ENCODE results near the gene RAB3C. TPM values are rescaled to one million over a fixed set of nuclear protein-coding genes. Genes with fewer than 3 reads are reported as not detected.
"Not testable (repeated sequence)": the region's sequence is repeated elsewhere in the genome, so short reads cannot be mapped to it uniquely, and the experiment has no call there.

Gene RAB3C
- total RNA-seq, 1 donor, result not detected

DNA sequence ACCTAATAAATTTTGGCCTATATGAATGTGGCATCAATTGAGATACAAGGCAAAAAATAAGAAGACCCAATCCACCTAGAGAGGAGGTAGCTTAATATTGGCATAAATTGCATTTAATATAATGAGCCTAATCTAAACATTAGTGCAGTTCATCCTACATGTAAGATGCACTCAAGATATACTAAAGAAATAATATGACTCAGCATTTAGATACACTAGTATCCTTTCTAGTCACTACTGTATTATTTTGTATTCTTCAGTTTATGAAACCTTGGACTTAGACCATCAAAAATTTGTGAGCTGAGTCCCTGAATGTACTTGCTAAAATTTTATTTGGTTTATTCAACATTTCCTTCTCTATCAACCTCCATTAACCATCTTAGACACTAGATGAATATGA, 104.7 kb downstream of the RAB3C start:
- no peak overlapping the region for H3K4me3 ChIP-seq (ENCODE audit: low read depth, low read length)
- DNase-seq (ENCODE audit: low read depth), result no peak
- TF ChIP-seq, protein P1, sequence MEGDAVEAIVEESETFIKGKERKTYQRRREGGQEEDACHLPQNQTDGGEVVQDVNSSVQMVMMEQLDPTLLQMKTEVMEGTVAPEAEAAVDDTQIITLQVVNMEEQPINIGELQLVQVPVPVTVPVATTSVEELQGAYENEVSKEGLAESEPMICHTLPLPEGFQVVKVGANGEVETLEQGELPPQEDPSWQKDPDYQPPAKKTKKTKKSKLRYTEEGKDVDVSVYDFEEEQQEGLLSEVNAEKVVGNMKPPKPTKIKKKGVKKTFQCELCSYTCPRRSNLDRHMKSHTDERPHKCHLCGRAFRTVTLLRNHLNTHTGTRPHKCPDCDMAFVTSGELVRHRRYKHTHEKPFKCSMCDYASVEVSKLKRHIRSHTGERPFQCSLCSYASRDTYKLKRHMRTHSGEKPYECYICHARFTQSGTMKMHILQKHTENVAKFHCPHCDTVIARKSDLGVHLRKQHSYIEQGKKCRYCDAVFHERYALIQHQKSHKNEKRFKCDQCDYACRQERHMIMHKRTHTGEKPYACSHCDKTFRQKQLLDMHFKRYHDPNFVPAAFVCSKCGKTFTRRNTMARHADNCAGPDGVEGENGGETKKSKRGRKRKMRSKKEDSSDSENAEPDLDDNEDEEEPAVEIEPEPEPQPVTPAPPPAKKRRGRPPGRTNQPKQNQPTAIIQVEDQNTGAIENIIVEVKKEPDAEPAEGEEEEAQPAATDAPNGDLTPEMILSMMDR (IDR thresholded peaks at IDR 0.05; ENCODE audit: insufficient read depth, low read length), result no peak

DNA sequence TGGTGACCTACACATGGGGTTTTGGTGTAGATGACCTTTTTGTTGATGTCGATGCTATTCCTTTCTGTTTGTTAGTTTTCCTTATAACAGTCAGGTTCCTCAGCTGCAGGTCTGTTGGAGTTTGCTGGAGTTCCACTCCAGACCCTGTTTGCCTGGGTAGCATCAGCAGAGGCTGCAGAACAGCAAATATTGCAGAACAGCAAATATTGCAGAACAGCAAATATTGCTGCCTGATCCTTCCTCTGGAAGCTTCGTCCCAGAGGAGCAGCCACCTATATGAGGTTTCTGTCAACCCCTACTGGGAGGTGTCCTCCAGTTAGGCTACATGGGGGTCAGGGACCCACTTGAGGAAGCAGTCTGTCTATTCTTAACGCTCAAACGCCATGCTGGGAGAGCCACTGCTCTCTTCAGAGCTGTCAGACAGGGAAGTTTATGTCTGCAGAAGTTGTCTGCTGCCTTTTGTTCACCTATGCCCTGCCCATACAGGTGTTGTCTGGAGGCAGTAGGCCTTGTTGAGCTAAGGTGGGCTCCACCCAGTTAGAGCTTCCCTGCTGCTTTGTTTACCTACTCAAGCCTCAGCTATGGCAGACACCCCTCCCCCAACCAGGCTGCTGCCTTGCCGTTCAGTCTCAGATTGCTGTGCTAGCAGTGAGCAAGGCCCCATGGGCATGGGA, 116.3 kb downstream of the RAB3C start:
- not testable (repeated sequence) for H3K4me3 ChIP-seq (ENCODE audit: low read depth, low read length); DNase-seq (ENCODE audit: low read depth)

DNA sequence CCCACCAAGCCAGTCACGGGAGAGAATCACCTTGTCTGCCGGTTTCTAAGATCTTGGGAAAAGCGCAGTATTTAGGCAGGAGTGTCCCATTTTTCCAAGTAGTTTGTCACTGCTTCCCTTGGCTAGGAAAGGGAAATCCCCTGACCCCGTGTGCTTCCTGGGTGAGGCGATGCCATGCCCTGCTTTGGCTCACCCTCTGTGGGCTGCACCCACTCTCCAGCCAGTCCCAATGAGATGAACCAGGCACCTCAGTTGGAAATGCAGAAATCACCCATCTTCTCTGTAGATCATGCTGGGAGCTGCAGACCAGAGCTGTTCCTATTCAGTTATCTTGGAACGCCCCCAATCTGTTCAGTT, 116.9 kb downstream of the RAB3C start:
- no peak overlapping the region for H3K4me3 ChIP-seq (ENCODE audit: low read depth, low read length)
- TF ChIP-seq, protein P1 (IDR thresholded peaks at IDR 0.05; ENCODE audit: insufficient read depth, low read length), result no peak
- DNase-seq (ENCODE audit: low read depth), result no peak

DNA sequence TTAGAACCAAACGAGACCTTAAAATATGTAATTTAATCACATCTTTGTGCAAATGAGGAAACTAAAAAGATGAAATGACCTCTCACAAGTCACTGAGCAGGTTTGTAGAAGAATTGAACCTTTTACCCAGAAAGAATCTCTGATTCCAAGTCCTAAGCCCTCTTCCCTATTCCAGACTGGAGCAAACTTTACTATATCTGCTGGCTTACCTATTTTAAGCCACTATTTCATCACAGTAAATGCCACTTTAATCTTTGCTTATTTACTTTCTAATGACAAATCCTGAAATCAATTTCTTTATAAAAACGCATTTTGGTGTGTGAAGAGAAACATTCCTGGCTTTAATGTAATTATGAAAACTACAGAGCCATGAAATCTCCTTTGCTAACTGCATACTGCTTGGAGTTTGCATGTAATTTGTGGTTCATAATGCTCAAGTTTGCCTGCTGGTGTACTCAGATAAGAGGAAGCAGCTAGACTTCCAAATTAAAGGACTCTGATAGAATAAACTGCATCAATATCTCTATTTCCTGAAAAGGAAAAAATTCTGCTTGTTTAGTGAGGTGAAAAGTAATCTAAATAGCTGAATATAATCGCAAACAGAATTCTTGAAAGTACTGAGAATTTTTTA, 121.2 kb downstream of the RAB3C start:
- TF ChIP-seq, protein P1 (IDR thresholded peaks at IDR 0.05; ENCODE audit: insufficient read depth, low read length), result no peak
- no peak for DNase-seq (ENCODE audit: low read depth)
- H3K4me3 ChIP-seq (ENCODE audit: low read depth, low read length), result no peak overlapping the region

DNA sequence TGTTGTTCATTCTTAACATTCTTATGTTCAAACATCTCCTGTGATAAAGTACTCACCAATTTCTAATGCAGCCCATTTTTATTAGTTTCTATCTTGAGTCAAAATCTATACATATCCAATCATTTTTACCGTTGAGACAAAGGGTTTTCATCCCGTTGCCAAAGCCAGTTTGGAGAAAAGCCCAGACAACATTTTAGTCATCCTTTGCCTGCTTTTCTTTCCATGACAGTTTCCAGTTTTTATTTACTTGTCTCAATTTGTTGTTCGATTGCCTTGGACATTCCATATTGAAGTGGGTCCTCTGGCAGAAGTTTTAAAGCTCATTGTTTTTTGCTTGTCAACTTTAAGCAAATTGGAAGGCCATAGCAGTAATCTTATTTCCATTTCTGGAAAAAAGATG, 123.9 kb downstream of the RAB3C start:
- TF ChIP-seq, protein P1 (IDR thresholded peaks at IDR 0.05; ENCODE audit: insufficient read depth, low read length), result no peak
- DNase-seq (ENCODE audit: low read depth), result no peak
- H3K4me3 ChIP-seq (ENCODE audit: low read depth, low read length), result no peak overlapping the region

DNA sequence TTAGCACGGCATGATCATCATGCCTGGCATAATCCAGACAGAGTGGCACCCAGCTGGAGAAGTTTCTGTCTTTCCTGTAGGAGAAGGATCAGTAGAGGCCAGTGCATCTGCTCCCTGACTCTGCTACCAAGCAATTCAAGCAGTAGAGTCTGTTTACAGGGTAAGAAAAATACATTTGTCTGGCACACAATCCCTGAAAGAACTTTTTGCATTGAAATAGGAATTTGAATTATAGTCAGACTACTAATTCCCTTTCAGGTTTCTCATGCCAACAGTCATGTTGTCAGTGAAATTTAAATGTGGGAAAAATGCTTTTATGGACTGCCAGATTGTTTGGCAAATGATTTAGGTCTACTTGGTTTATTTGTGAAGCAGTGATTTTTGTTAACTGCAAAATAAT, 125.6 kb downstream of the RAB3C start:
- DNase-seq (ENCODE audit: low read depth), result no peak
- H3K4me3 ChIP-seq (ENCODE audit: low read depth, low read length), result no peak overlapping the region
- TF ChIP-seq, protein P1 (IDR thresholded peaks at IDR 0.05; ENCODE audit: insufficient read depth, low read length), result no peak

DNA sequence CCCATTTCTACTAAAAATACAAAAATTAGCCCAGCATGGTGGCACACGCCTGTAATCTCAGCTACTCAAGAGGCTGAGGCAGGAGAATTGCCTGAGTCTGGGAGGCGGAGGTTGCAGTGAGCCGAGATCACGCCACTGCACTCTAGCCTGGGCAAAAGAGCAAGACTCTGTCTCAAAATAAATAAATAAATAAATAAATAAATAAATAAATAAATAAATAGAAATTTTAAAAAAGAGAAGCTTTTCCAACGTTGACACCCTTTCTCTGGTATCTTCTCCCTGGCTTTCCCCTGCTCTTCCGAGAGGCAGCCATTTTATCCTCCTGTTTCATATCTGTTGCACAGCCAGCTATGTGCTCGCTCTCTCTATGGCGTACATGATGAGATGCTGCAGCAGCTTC, 127.5 kb downstream of the RAB3C start:
- DNase-seq (ENCODE audit: low read depth); H3K4me3 ChIP-seq (ENCODE audit: low read depth, low read length): not testable (repeated sequence)

DNA sequence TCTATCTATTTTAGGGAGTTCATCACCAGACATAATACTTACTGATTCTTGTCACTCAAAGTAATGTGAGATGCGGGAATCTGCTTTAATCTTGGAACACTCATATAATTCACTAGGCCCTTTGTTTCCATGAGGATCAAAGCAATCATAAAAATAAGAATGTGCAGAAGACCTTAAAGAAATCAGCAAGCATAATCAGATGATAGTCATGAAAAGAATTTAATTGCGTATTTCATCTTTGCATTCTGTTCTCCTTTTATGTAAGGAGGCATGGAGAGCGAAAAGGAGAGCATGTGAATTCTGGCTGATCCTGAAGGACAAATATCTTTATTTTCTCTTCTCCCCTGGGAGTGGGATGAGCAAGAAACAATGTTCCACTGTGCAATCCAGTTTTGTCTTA, 128.0 kb downstream of the RAB3C start:
- no peak for DNase-seq (ENCODE audit: low read depth)
- no peak overlapping the region for H3K4me3 ChIP-seq (ENCODE audit: low read depth, low read length)
- TF ChIP-seq, protein P1 (IDR thresholded peaks at IDR 0.05; ENCODE audit: insufficient read depth, low read length), result no peak
